NCI-H1436 (cell line): ENCODE results near the gene PCDHGA5.
"Not testable (repeated sequence)": the region's sequence is repeated elsewhere in the genome, so short reads cannot be mapped to it uniquely, and the experiment has no call there.

Experiments
- DNase-seq: peaks from one replicate; lab custom pipeline; 2025; lab: John Stamatoyannopoulos, UW

PCDHGA5 gene

DNA sequence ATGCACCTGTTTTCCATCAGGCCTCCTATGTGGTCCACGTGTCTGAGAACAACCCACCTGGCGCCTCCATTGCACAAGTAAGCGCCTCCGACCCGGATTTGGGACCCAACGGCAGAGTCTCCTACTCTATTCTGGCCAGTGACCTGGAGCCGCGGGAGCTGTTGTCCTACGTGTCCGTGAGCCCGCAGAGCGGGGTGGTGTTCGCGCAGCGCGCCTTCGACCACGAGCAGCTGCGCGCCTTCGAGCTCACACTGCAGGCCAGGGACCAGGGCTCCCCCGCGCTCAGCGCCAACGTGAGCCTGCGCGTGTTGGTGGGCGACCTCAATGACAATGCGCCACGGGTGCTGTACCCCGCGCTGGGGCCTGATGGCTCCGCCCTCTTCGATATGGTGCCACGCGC lies 12.4 kb upstream of the PCDHGA5 start:
- DNase-seq, result no peak

DNA sequence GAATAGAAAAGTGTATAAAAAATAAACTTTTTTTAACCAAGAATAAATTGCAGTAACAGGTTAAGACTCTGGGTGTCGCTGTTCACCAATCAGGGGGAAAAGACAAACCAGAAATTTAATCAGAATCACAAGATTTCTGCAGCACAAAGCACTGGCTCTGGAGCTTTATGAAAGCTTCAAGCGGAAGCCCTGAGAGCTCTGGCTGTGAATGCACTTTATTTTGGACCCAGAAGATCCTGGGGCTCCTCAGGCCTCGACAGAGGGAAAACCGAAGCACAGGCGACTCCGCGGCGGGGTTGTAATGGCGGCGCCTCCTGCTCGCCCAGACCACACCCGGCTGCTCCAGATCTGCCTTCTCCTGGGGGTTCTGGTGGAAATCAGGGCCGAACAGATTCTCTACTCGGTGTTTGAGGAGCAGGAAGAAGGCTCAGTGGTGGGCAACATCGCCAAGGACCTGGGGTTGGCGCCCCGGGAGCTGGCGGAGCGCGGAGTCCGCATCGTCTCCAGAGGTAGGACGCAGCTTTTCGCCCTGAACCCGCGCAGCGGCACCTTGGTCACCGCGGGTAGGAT lies 9.0 kb upstream of the PCDHGA5 start, which contains the start of gene PCDHGA4:
TSS of gene PCDHGA4 (plus strand) at position 122 of the 570 bp plus-strand sequence. CDS start at position 209, 87 bp downstream.
- no peak for DNase-seq

DNA sequence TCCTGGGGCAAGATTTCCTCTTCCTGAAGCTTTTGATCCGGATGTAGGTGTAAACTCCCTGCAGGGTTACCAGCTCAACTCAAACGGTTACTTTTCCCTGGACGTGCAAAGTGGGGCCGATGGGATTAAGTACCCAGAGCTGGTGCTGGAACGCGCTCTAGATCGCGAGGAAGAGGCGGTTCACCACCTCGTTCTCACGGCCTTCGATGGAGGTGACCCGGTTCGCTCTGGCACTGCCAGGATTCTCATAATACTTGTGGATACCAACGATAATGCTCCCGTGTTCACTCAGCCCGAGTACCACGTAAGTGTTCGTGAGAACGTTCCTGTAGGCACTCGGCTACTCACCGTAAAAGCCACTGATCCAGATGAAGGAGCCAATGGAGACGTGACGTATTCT lies 8.3 kb upstream of the PCDHGA5 start:
- no peak for DNase-seq

DNA sequence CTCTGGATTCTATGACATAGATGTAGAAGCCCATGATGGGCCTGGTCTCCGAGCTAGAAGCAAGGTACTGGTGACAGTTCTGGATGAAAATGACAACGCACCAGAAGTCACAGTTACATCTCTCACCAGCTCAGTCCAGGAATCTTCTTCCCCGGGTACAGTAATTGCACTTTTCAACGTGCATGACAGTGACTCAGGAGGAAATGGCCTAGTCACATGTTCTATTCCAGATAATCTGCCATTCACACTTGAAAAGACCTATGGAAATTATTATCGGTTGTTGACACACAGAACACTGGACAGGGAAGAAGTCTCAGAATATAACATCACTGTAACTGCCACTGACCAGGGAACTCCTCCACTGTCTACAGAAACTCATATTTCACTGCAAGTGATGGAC lies 7.8 kb upstream of the PCDHGA5 start:
- no peak for DNase-seq

DNA sequence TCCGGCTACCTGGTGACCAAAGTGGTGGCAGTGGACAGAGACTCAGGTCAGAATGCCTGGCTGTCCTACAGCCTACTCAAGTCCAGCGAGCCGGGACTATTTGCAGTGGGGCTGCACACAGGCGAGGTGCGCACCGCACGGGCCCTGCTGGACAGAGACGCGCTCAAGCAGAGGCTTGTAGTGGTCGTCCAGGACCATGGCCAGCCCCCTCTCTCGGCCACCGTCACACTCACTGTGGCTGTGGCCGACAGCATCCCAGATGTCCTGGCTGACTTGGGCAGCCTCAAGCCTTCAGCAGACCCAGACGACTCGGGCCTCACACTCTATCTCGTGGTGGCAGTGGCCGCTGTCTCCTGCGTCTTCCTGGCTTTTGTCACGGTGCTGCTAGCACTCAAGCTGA lies 7.0 kb upstream of the PCDHGA5 start:
- no peak for DNase-seq

DNA sequence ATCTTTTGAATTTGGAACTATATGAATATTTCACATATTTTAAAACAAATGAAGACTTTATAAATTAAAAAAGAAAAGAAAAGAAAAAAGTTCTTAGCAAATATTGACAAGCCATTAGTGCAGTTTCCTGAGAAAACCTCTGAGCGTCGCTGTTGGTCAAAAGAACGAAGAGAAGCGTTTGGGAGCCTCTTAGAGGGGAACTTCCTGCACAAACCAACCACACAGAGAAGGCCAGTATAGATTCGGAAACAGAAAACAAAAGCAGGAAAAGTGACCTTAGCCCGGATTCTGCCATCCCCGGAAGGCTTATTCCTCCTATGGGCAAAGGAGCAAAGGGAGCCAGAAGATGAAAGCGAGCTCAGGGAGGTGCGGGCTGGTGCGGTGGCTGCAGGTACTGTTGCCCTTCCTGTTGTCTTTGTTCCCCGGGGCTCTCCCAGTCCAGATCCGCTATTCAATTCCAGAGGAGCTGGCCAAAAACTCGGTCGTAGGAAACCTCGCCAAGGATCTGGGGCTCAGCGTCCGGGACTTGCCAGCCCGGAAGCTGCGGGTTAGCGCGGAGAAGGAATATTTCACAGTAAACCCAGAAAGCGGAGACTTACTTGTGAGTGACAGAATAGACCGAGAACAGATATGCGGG lies 4.1 kb upstream of the PCDHGA5 start, which contains the start of gene PCDHGB2:
TSS of gene PCDHGB2 (plus strand) at position 205 of the 637 bp plus-strand sequence. CDS start at position 347, 142 bp downstream.
- DNase-seq, result no peak

DNA sequence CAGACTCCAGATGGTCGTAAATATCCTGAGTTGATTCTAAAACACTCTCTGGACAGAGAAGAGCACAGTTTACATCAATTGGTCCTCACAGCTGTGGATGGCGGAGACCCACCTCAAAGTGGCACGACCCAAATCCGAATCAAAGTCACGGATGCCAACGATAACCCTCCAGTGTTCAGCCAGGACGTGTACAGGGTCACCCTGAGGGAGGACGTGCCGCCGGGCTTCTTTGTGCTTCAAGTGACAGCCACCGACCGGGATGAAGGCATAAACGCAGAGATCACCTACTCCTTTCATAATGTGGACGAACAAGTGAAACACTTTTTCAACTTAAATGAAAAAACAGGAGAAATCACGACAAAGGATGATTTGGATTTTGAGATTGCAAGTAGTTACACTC lies 3.3 kb upstream of the PCDHGA5 start:
- DNase-seq, result no peak

DNA sequence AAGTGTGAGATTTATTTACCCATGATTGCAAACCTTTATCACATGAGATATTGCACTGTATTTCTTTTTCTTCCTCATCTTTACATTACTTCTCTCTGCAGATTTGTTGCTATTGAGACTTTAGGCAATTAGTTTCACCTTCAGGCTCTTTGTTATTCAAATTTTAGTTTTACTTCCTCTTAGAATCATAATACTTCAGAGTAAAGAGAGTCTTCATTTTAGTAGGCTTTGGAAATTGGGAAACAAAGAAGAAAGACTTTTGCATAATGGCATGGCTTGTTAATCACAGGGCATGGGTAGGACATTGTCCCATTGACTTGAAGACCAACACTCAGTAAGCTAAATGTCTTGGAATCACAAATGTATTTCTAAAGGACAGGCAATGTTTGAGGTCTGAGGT lies 1.2 kb upstream of the PCDHGA5 start:
- DNase-seq, result no peak

DNA sequence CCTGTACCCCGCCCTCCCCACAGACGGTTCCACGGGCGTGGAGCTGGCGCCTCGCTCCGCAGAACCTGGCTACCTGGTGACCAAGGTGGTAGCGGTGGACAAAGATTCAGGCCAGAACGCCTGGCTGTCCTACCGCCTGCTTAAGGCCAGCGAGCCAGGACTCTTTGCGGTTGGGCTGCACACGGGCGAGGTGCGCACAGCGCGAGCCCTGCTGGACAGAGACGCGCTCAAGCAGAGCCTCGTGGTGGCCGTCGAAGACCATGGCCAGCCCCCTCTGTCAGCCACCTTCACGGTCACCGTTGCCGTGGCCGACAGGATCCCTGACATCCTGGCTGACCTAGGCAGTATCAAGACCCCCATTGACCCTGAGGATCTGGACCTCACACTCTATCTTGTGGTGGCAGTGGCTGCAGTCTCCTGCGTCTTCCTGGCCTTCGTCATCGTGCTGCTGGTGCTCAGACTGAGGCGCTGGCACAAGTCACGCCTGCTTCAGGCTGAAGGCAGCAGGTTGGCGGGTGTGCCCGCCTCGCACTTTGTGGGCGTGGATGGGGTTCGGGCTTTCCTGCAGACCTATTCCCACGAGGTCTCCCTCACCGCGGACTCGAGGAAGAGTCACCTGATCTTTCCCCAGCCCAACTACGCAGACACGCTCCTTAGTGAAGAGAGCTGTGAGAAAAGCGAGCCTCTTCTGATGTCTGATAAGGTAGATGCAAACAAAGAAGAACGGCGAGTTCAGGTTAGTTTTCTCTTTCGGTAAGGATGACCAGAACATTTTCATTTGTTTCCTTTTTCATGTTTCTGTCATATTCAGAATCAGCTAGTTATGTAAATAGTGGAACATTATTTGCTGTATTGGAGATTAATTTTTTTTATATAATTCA lies 2.3 kb downstream of the PCDHGA5 start:
- no peak for DNase-seq

DNA sequence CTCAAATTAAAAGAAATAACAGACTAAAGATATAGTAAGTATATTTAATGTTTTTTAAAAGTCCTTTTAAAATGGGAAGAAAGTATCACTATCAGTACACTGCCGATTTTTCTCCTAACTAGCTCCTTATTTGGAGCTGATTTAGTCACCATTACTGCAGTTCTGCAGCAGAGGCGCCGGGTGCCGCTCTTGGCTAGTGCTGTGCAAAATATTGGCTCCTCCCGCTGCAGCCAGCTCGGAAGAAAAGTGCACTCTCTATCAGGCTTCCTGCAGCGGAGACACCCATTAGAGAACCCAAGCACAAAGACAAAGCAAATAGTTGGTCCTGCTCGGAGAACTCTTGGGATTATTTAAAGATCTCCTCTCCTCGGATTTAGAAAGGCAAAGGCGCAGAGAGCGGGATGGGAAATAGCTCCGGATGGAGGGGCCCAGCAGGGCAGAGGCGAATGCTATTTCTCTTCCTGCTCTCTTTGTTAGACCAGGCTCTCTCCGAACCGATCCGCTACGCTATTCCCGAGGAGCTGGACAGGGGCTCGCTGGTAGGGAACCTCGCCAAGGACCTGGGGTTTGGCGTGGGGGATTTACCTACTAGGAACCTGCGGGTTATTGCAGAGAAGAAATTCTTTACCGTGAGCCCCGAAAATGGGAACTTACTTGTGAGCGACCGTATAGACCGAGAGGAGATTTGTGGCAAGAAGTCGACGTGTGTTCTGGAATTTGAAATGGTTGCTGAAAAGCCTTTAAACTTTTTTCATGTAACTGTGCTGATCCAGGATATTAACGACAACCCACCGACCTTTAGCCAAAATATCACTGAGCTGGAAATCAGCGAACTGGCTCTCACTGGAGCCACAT lies 6.3 kb downstream of the PCDHGA5 start, which contains the start of gene PCDHGB3:
TSS of gene PCDHGB3 (plus strand) at position 249 of the 855 bp plus-strand sequence. CDS start at position 402, 153 bp downstream.
- DNase-seq, result no peak

DNA sequence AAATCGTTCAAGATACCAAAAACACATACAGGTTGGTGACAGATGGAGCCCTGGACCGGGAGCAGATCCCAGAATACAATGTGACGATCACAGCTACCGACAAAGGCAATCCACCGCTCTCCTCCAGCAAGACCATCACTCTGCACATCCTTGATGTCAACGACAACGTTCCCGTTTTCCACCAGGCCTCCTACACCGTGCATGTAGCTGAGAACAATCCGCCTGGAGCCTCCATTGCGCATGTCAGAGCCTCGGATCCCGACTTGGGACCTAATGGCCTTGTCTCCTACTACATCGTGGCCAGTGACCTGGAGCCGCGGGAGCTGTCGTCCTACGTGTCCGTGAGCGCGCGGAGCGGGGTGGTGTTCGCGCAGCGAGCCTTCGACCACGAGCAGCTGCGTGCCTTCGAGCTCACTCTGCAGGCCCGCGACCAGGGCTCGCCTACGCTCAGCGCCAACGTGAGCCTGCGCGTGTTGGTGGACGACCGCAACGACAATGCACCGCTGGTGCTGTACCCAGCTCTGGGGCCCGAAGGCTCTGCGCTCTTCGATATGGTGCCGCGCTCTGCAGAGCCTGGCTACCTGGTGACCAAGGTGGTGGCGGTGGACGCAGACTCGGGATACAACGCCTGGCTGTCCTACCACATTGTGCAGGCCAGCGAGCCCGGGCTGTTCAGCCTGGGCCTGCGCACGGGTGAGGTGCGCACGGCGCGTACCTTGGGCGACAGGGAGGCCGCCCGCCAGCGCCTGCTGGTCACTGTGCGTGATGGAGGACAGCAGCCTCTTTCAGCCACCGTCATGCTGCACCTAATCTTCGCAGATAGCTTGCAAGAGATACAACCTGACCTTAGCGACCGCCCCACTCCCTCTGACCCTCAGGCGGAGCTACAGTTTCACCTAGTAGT lies 7.9 kb downstream of the PCDHGA5 start:
- DNase-seq, result no peak

DNA sequence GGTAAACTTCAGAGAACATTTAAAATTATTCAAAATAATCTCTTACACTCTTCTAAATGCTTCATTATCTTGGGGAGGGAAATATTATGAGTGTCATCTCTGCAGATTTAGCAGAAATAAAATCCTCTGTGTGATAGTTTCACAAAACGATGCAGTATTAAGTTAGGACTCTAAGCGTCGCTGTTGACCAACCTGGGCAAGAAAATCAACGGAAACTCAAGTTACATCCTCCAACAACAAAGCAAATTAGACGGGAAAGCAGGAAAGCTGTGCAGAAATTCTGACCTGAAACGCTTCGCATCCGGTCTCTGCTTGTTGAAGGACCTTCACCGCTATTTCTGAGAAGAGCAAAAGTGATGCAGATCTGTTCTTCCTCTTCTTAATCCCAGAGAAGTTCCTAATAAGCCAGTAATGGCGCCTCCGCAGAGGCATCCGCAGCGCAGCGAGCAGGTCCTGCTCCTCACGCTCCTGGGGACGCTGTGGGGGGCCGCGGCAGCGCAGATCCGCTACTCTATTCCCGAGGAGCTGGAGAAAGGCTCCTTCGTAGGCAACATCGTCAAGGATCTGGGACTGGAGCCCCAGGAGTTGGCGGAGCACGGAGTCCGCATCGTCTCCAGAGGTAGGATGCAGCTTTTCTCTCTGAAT lies 9.8 kb downstream of the PCDHGA5 start, which contains the start of gene PCDHGA6:
TSS of gene PCDHGA6 (plus strand) at position 219 of the 645 bp plus-strand sequence. CDS start at position 412, 193 bp downstream.
- no peak for DNase-seq

DNA sequence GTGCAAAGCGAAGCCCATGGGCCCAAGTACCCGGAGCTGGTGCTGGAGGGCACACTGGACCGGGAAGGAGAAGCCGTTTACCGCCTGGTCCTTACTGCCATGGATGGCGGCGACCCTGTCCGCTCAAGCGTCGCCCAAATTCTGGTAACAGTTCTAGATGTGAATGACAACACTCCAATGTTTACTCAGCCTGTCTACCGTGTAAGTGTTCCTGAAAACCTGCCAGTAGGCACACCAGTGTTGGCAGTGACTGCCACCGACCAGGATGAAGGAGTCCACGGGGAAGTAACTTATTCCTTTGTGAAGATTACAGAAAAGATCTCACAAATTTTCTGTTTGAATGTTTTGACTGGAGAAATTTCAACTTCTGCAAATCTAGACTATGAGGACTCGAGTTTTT lies 10.7 kb downstream of the PCDHGA5 start:
- no peak for DNase-seq

DNA sequence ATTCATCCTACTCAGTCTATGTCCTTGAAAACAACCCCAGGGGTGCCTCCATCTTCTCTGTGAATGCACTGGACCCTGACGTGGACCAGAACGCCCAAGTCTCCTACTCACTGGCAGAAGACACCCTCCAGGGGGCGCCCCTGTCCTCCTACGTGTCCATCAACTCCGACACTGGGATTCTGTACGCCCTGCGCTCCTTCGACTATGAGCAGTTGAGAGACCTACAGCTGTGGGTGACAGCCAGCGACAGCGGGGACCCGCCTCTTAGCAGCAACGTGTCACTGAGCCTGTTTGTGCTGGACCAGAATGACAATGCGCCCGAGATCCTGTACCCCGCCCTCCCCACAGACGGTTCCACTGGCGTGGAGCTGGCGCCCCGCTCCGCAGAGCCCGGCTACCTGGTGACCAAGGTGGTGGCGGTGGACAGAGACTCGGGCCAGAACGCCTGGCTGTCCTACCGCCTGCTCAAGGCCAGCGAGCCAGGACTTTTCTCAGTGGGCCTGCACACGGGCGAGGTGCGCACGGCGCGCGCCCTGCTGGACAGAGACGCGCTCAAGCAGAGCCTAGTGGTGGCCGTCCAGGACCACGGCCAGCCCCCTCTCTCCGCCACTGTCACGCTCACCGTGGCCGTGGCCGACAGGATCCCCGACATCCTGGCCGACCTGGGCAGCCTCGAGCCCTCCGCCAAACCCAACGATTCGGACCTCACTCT lies 11.6 kb downstream of the PCDHGA5 start:
- not testable (repeated sequence) for DNase-seq

DNA sequence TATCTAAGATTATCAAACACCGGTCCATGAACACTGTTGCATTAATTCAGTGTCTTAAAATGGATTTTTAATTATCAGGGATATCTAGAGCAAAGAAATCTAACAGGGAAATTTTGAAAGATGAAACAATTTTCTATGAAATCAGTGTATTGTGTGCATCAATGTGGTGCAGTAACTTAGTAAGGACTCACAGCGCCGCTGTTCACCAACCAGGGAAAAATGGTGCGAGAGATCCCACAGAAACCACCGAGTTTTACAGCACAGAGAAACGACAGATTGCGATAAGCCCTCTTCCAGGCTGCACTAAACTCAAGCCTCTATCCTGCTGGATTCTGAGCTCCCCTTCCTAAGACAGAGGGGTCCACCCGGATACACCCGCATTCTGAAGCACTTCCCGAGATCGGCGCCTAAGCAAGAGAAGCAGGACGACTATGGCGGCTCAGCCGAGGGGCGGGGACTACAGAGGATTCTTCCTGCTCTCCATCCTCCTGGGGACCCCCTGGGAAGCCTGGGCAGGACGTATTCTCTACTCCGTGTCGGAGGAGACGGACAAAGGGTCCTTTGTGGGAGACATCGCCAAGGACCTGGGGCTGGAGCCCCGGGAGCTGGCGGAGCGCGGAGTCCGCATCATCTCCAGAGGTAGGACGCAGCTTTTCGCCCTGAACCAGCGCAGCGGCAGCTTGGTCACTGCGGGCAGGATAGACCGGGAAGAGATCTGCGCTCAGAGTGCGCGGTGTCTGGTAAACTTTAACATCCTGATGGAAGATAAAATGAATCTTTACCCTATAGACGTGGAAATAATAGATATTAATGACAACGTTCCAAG lies 18.7 kb downstream of the PCDHGA5 start, which contains the start of gene PCDHGA7:
TSS of gene PCDHGA7 (plus strand) at position 274 of the 826 bp plus-strand sequence. CDS start at position 432, 158 bp downstream.
- no peak for DNase-seq

DNA sequence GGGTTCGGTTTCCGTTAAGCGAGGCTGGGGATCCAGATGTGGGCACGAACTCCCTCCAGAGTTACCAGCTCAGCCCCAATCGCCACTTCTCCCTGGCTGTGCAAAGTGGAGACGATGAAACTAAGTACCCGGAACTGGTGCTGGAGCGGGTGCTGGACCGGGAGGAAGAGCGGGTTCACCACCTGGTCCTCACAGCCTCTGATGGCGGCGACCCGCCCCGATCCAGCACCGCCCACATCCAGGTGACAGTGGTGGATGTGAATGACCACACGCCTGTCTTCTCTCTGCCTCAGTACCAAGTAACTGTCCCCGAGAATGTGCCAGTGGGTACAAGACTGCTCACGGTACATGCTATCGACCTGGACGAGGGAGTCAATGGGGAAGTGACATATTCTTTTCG lies 19.4 kb downstream of the PCDHGA5 start:
- DNase-seq, result no peak

DNA sequence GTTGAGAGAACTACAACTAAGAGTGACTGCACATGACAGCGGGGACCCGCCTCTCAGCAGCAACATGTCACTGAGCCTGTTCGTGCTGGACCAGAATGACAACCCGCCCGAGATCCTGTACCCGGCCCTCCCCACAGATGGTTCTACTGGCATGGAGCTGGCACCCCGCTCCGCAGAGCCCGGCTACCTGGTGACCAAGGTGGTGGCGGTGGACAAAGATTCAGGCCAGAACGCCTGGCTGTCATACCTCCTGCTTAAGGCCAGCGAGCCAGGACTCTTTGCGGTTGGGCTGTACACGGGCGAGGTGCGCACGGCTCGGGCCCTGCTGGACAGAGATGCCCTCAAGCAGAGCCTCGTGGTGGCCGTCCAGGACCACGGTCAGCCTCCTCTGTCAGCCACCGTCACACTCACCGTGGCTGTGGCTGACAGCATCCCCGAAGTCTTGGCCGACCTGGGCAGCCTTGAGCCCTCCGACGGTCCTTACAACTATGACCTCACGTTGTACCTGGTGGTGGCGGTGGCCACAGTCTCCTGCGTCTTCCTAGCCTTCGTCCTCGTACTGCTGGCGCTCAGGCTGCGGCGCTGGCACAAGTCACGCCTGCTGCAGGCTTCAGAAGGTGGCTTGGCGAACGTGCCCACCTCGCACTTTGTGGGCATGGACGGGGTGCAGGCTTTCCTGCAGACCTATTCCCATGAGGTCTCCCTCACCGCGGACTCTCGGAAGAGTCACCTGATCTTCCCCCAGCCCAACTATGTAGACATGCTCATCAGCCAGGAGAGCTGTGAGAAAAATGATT lies 20.7 kb downstream of the PCDHGA5 start:
- DNase-seq, result no peak
